ENCODE results near the gene GPR42.

GRCh38 chr19:35399948-35400772 lies 29.3 kb downstream of the GPR42 start:
- TF ChIP-seq CTCF (IDR thresholded peaks at IDR 0.05) (no peak), EZH2 (IDR thresholded peaks at IDR 0.05; ENCODE audit: borderline replicate concordance, insufficient read depth, low read depth, low read length, poor library complexity, severe bottlenecking) (no peak)

All from B cell (primary cell).